ENCODE results near the gene C16orf74. TPM values are rescaled to one million over a fixed set of nuclear protein-coding genes. Genes with fewer than 3 reads are reported as not detected.

The C16orf74 gene
- total RNA-seq, 3 donors from 2014 or later, result 0.73 to 1.3 (median 1.0) TPM

DNA sequence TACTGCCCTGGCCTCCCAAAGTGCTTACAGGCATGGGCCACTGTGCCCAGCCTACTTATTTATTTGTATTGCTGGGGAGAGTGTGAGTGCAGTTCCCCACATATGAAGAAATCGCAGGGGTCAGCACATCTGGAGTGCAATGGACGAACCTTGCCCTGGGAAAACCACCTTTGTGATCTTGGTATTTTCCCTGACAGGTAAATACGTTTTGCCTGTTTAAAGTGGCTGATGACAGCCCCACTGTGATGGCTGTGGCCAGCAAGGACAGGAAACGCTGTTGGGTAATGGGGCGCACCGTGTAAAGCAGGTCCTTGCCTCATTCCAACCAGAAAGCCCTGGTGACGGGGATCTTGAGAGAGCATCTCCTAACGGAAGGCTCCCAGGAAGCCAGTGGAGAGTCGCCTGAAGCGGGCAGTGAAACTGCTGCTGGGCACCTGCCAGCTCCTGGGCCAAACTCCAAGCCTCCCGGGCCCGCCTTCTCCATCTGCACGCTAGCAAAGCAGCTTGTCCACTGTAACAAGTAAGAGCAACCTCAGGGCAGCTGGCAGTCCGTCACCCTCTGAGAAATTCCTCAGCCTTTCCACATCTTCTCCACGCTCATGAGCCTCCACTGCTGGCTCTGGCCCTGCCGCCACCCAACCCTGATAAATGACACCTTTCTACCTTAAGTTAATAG lies 30.9 kb upstream of the C16orf74 start:
- Histone ChIP-seq H3K36me3 (ENCODE audit: low read depth) (no peaks in the 10 kb centered on the region), H3K4me1 (ENCODE audit: low read depth) (peaks cover 2% of the 10 kb centered on the region), H3K9me3 (no peaks in the 10 kb centered on the region), H3K4me3 (no peak overlapping the region)
- peak; percentile 64 for ATAC-seq
- no peak for TF ChIP-seq CTCF (IDR thresholded peaks at IDR 0.05)
- peak in 2 of 3 donors; percentile 53 to 62 for DNase-seq
- intact Hi-C loops (cut with DNase I, micrococcal nuclease), result no loop called here

GRCh38 chr16:85781156-85781555 lies 30.3 kb upstream of the C16orf74 start:
- intact Hi-C loops (cut with DNase I, micrococcal nuclease), result no loop called here
- no peaks in the 10 kb centered on the region for H3K36me3 ChIP-seq (ENCODE audit: low read depth)
- H3K4me1 ChIP-seq (ENCODE audit: low read depth), result peaks cover 2% of the 10 kb centered on the region
- DNase-seq (no peak), ATAC-seq (no peak)
- no peak overlapping the region for H3K4me3 ChIP-seq
- no peak for TF ChIP-seq CTCF (IDR thresholded peaks at IDR 0.05)
- no peaks in the 10 kb centered on the region for H3K9me3 ChIP-seq

DNA sequence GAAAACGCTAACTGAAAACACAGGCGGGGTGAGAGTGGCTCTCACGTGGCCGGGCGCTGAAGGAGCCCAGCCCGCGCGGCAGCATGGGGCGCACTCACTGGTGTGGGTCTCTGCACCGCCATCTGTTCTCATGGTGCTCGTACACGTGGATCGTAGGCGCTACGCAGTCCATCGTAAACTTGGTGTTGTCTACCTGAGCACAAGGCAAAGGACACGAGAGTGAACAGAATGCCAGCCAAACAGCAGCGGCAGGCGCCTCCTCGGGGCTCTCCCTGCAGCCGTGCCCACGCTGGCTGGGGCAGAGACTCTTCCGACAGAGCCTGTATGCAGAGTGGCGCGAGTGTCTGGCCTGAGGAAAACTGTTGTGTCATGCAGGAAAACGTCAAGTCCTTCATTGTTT lies 29.4 kb upstream of the C16orf74 start:
- intact Hi-C loops (cut with DNase I, micrococcal nuclease), result no loop called here
- ATAC-seq (no peak), DNase-seq (no peak)
- Histone ChIP-seq H3K36me3 (ENCODE audit: low read depth) (no peaks in the 10 kb centered on the region), H3K9me3 (no peaks in the 10 kb centered on the region), H3K4me1 (ENCODE audit: low read depth) (peaks cover 2% of the 10 kb centered on the region), H3K4me3 (no peak overlapping the region)
- no peak for TF ChIP-seq CTCF (IDR thresholded peaks at IDR 0.05)

DNA sequence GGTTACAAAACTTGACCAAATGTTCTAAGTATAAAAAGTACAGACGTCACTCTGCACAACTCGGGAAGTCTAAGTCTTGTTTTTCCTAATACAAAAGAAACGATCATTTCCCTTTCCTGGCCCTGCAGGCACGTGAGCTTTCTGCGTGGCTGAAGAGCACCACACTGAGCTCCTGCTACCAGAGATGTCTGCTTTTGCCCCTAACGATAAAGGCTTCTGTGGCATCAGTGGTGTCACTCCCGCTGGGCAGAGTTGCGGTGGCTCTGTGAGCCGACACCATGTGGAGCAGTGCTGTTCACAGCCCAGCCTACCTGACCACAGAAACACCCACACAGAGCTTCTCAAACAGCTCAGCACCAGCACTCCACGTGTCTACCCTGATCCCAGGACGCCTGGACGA lies 28.0 kb upstream of the C16orf74 start:
- TF ChIP-seq CTCF (IDR thresholded peaks at IDR 0.05), result no peak
- Histone ChIP-seq H3K36me3 (ENCODE audit: low read depth) (no peaks in the 10 kb centered on the region), H3K4me1 (ENCODE audit: low read depth) (peaks cover 2% of the 10 kb centered on the region), H3K9me3 (no peaks in the 10 kb centered on the region), H3K4me3 (no peak overlapping the region)
- ATAC-seq, result no peak
- DNase-seq, result no peak
- intact Hi-C loops (cut with DNase I, micrococcal nuclease), result no loop called here

GRCh38 chr16:85777583-85778310 lies 26.9 kb upstream of the C16orf74 start:
- Histone ChIP-seq H3K4me1 (ENCODE audit: low read depth) (peaks cover 2% of the 10 kb centered on the region), H3K36me3 (ENCODE audit: low read depth) (no peaks in the 10 kb centered on the region), H3K4me3 (no peak overlapping the region), H3K9me3 (no peaks in the 10 kb centered on the region)
- TF ChIP-seq CTCF (IDR thresholded peaks at IDR 0.05), result no peak
- DNase-seq (no peak), ATAC-seq (no peak)
- intact Hi-C loops (cut with DNase I, micrococcal nuclease), result no loop called here
